Measurements from ENCODE around the gene AMN1.

Gene AMN1

DNA sequence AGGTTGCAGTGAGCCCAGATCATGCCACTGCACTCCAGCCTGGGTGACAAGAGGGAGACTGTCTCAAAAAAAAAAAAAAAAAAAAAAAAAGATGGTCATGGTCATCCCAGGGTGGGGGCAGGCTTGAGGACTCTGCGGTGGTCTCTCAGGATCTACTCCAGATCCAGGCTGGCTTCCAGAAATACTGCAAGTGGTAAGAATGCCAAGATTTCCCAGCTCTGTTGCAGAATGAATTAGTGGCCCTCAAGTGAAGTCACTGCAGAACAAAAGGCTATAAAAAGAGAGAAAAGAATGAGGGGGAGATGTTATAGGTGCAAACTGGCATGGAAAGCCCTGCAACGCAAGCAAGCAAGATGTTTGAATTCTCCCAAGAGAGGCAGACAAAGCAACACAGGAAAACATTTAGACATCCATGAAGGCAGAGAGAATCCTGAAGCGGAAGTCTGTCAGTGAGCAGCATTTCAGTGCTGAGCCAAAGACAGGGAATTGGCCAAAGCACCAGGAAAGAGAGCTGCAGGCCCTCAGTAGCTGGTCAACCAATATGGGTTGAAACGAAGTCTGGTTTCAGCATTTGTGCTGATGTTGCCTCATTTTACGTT, 101.3 kb downstream of the AMN1 start:
- DNase-seq = no peak

DNA sequence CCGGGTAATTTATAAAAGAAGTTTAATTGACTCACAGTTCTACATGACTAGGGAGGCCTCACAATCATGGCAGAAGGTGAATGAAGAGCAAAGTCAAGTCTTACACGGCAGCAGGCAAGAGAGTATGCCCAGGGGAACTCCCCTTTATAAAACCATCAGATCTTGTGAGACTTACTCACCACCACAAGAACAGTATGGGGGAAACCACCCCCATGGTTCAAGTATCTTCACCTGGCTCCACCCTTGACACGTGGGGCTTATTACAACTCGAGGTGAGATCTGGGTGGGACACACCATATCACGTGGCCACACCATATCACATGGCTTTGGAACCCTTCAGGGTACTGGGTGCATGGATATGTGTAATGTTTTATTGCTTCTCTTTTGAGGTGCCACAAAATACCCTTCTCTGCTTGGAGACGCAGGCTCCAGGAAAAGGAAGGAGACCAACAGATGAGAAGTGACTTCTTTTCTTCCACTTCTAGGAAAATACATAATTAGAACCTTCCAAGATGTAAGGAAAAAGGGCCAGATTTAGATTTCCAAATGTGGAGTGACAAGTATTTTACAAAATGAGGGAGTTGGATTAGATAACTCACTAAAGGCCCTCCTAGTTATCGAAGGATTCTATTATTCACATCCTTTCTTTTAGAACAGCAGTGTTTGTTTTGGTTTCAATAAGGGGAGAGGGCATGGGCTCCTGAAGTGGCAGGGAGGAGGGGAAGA, 102.4 kb downstream of the AMN1 start:
- DNase-seq = no peak

DNA sequence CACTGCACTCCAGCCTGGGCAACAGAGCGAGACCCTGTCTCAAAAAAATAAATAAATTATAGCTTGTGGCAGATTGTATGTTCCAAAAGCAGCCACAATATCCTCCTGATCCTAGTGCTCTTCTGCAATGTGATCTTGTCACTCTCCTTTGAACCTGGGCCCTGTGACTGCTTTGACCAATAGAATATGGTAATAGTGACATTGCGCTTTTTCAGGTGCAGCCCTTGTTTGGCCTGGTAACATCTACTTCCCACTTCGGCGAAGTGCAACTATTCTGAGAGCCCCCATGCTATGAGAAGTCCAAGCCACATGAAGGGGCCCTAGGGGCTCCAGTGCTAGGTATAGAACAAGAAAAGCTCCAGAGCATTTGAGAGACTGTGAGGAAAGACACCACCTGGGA, 106.8 kb downstream of the AMN1 start:
- no peak for DNase-seq

All from NCI-H2227 treated with DMSO at 0.1 percent for 48 hours (cell line).